ENCODE measurements around the gene RTP3. TPM values are rescaled to one million over a fixed set of nuclear protein-coding genes. Genes with fewer than 3 reads are reported as not detected.

RTP3 gene
- total RNA-seq, 1 donor from 2014 or later = not detected

GRCh38 chr3:46482632-46483350 is 15.0 kb upstream of the RTP3 start:
- H3K27ac ChIP-seq = no peak overlapping the region
- no peaks in the 10 kb centered on the region for H3K9me3 ChIP-seq
- no peaks in the 10 kb centered on the region for H3K36me3 ChIP-seq
- H3K27me3 ChIP-seq = no peaks in the 10 kb centered on the region
- DNase-seq (ENCODE audit: low spot score in 2 of 2) = no peak
- intact Hi-C loops (cut with DNase I) = no loop called here
- no peaks in the 10 kb centered on the region for H3K4me1 ChIP-seq
- no peak for TF ChIP-seq CTCF (IDR thresholded peaks at IDR 0.05)
- no peak overlapping the region for H3K4me3 ChIP-seq

GRCh38 chr3:46483825-46484224 is 14.0 kb upstream of the RTP3 start:
- intact Hi-C loops (cut with DNase I) = no loop called here
- DNase-seq (ENCODE audit: low spot score in 2 of 2) = no peak
- H3K27ac ChIP-seq = no peak overlapping the region
- H3K9me3 ChIP-seq = no peaks in the 10 kb centered on the region
- no peaks in the 10 kb centered on the region for H3K27me3 ChIP-seq
- H3K4me1 ChIP-seq = no peaks in the 10 kb centered on the region
- no peak overlapping the region for H3K4me3 ChIP-seq
- H3K36me3 ChIP-seq = no peaks in the 10 kb centered on the region
- TF ChIP-seq CTCF (IDR thresholded peaks at IDR 0.05) = no peak

- no peak for TF ChIP-seq CTCF (IDR thresholded peaks at IDR 0.05)
- Histone ChIP-seq H3K4me3 (no peak overlapping the region), H3K27ac (no peak overlapping the region), H3K27me3 (no peaks in the 10 kb centered on the region), H3K36me3 (no peaks in the 10 kb centered on the region), H3K9me3 (no peaks in the 10 kb centered on the region), H3K4me1 (no peaks in the 10 kb centered on the region)
- intact Hi-C loops (cut with DNase I) = no loop called here
- DNase-seq (ENCODE audit: low spot score in 2 of 2) = peak in 1 of 2 donors; percentile 28
Observed at GRCh38 chr3:46484388-46484787, 13.4 kb upstream of the RTP3 start.

GRCh38 chr3:46484911-46485778 is 12.6 kb upstream of the RTP3 start:
- no peak overlapping the region for H3K27ac ChIP-seq
- intact Hi-C loops (cut with DNase I) = no loop called here
- no peak for TF ChIP-seq CTCF (IDR thresholded peaks at IDR 0.05)
- no peaks in the 10 kb centered on the region for H3K36me3 ChIP-seq
- no peak overlapping the region for H3K4me3 ChIP-seq
- peak in 1 of 2 donors; percentile 54 for DNase-seq (ENCODE audit: low spot score in 2 of 2)
- no peaks in the 10 kb centered on the region for H3K9me3 ChIP-seq
- H3K27me3 ChIP-seq = no peaks in the 10 kb centered on the region
- no peaks in the 10 kb centered on the region for H3K4me1 ChIP-seq

- Histone ChIP-seq H3K4me3 (no peak overlapping the region), H3K27ac (no peak overlapping the region), H3K9me3 (no peaks in the 10 kb centered on the region), H3K27me3 (no peaks in the 10 kb centered on the region), H3K4me1 (no peaks in the 10 kb centered on the region), H3K36me3 (no peaks in the 10 kb centered on the region)
- peak in 1 of 2 donors; percentile 37 for DNase-seq (ENCODE audit: low spot score in 2 of 2)
- no peak for TF ChIP-seq CTCF (IDR thresholded peaks at IDR 0.05)
- intact Hi-C loops (cut with DNase I) = no loop called here
Observed at GRCh38 chr3:46485779-46486175, 12.0 kb upstream of the RTP3 start.

All from ascending aorta (tissue), 2 donors.